NCI-H2196 (cell line): Measurements from ENCODE around the gene TMEM179.
A peak's percentile ranks its signal among the peaks of the same experiment; 100 is the strongest.
"Not testable (repeated sequence)": the region's sequence is repeated elsewhere in the genome, so short reads cannot be mapped to it uniquely, and the experiment has no call there.

ENCODE experiments used
- DNase-seq: peaks from one replicate; lab custom pipeline; 2025; ENCODE audit not compliant: unreplicated experiment; lab: John Stamatoyannopoulos, UW

Gene TMEM179

GRCh38 chr14:104638190-104638589 is 33.6 kb upstream of the TMEM179 start:
- DNase-seq, result no peak

DNA sequence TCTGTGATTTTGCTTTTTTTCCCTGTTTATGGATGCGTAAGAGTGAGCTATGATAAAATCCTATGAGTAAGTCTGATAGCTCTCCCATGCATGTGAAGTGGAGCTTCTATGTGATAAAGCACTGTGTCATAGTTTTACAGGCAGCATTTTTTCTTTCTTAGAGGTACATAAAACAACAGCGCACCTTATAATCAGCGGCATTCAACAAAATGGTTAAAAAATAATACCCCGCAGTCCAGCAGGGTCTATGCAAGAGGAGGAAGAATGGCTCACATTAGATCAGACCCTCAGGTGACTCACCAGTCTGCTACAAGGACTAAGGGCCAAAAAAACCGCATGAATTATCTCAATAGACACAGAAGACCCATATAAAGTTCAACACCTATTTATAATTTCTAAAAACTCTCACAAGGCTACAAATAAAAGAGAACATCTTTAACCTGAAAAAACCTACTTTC is 33.0 kb upstream of the TMEM179 start:
- no peak for DNase-seq

- not testable (repeated sequence) for DNase-seq
Measured at GRCh38 chr14:104636846-104637545, 32.4 kb upstream of the TMEM179 start.

- no peak for DNase-seq
Measured at GRCh38 chr14:104636131-104636530, 31.6 kb upstream of the TMEM179 start.

DNA sequence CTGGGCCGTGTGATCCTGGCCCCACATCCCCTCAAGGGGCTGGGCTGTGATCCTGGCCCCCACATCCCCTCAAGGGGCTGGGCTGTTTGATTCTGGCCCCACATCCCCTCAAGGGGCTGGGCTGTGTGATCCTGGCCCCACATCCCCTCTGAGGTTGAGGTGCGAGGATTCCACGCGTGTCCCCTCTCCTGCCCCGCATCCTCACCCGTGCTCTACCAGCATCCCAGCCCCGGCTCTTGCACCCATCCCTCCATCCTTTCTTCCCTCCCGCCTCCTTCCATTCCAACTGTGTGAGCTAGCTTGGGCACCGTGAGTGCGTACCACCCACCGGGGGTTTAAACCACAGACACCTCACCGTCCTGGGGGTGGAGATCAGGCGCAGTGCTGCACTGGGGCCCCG is 31.1 kb upstream of the TMEM179 start:
- DNase-seq, result no peak

DNA sequence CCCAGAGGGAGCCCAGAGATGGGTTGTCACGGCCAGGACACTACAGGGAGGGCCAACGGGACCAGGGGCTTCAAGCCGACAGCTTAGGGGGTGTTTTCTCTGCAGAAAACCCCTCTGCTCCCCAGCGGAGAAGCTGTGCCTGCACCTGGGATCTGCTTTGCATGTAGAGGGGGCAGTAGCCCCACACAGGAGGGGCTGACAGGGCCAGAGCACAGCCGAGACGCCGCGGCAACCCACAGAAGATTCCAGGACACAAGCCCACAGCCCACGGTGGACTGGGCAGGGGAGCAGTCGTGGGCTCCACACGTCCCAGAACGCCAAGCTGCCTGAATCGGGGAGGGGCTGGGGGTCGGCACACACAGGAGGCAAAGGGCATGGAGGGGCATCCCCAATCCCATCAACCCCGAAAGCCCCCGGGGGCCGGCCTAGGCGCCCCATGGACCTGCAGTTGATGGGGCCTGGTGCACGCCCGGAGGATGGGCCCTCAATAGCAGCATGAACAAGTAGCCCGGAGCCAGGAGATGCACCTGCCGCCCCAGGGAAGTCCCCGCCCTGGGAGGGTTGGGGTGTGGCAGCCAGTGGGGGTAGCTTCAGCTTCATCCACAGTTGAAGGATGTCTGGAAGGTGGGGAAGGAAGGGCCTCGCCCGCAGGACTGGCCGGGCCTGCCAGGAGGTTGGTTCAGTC is 30.5 kb upstream of the TMEM179 start:
- no peak for DNase-seq

GRCh38 chr14:104634138-104634760 is 29.7 kb upstream of the TMEM179 start:
- DNase-seq, result no peak

DNA sequence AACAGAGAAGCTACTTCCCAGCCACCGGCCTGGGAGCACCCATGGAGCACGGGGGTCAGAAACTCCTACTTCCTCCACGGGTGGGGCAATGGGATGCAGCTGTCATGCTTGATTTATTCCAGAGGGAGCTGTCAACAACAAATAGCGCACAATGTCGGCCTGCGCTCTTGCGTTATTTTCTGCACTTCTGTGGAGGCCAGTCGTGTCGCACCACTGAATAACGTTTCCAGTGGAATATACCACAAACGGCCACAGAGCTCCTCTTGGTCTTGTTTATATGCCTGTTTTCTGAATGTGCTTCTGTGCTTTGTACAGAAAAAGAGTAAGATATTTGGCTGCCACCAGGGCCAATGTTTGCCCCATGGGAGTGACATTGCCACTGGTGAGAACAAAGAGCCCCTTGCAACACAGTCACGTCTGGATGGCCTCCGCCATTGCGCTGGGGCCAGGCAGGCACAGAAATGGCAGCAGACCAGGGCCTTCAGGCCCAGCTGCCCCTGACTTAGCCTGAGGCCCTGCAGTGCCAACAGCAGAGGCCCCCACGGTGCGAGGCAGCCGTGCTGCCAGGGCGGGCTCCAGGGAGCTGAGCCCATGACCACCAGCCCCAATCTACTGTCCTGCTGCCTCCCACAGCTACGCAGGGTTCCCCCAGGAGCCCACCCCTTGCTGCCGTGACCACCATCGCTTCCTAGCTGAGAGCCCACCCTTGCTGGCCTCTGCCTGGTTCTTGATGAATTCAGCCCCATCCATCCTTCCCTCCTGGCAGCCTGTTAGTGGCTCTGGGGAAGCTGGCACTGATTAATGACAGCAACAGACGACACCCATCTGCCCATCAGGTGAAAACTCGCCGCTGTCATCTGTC is 28.9 kb upstream of the TMEM179 start:
- no peak for DNase-seq

- DNase-seq, result no peak
Measured at GRCh38 chr14:104632781-104633180, 28.2 kb upstream of the TMEM179 start.

DNA sequence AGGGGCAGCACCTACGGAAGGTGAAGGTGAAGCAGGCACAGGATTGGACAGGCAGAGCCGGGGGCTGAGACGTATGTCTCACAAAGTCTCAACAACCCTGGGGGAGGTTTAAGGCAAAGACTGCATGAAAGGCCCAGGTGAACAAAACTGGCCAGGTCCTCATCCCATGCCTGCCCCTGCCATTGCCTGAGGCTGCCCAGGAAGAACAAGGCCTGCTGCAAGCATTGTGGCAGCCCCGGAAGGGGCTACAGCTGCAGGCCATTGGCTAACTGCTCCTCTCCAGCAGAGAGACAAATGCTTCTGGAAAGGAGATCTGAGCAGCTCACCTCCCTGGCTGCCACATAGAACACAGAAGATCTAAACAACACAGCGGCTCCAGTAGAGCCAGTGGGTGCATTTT is 20.4 kb upstream of the TMEM179 start:
- DNase-seq, result no peak

- no peak for DNase-seq
Measured at GRCh38 chr14:104614126-104614812, 9.7 kb upstream of the TMEM179 start.

GRCh38 chr14:104611881-104612280 is 7.3 kb upstream of the TMEM179 start:
- DNase-seq, result no peak

DNA sequence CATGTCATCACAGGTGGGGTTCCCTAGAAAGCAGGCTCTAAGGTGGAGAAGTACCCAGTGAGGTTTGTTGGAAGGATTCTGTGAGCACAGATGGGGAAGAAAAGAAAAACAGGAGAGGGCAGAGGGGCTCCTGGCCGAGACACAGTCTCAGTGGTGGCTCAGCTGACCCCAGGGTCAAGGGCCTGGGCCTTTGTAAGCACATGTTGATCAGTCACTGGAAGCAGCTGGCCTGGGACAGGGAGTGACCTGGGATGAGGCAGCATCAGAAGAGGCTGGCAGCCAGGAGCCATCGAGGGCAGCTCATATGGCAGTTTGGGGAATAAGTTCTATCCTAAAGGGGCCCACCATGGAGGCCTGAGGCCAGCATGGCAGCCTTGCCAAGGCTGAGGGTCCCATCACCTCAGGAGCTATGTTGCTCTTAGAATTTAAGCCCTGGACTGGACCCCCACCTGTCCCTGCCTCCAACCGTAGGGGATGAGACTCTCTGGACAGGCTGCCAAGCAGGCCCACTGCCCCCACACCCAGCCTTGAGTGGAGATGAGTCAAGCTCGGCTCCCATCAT is 6.3 kb upstream of the TMEM179 start:
- DNase-seq, result no peak

- no peak for DNase-seq
Measured at GRCh38 chr14:104609666-104610065, 5.1 kb upstream of the TMEM179 start.

DNA sequence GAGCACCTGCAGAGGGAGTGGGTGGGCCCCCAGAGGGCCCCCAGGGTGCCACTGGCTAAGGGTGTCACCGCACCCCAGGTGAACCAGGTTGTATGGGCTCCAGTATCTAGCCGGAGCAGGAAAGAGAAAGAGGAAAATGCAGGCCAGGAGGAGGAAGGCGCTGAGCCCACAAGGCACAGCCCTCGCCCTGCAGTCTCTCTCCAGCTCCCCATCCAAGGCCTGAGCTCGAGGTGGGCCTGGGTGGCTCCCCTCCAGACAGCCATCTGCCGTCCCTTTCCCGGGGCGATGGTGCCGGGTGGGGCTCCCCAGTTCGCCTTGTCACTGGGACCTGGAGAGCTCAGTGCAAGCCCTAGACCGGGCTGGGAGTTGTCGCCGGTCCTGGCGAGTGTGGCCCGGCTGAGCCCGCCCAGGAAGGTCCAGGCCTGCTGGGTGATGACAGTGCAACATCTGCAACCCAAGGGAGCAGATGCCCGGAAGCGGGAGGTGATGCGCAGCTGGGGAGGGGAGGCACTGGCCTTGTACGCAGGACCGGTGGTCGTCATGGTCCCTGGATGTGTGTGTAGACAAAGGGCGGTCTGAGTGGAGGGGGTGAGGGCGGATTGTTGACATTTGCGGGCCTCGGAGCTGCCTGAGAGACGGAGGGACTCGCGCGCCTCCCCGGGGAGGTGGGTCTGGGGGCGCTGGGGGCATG is 716 bp downstream of the TMEM179 start:
- DNase-seq, result no peak

DNA sequence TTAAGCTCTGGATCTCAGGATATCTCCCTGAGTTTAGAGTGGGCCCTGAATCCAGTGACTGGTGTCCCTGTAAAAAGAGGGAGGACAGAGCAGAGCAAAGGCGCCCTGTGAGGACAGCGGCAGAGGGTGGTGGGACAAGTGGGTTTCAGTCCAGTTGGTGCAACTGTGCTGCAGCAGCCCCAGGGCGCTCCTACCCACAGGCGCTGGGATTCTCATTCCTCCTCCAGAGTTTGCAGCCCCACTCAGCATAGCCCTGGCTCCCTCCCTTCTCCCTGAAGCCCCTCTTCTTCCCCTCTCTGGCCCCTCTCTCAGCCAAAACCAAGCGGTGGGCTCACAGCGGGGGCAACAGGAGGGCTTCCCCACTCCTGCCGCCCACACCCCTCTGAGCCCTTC is 1.6 kb downstream of the TMEM179 start:
- no peak for DNase-seq

- DNase-seq, result no peak
Measured at GRCh38 chr14:104602315-104602932, 2.1 kb downstream of the TMEM179 start.

- DNase-seq, result peak; percentile 5
Measured at GRCh38 chr14:104601786-104602185, 2.8 kb downstream of the TMEM179 start.

GRCh38 chr14:104600805-104601204 is 3.8 kb downstream of the TMEM179 start:
- no peak for DNase-seq
